GM21515 (cell line): ENCODE measurements around the gene CALR.
"Not testable (repeated sequence)": the region's sequence is repeated elsewhere in the genome, so short reads cannot be mapped to it uniquely, and the experiment has no call there.

Experiments used
- ATAC-seq: cut with Tn5 transposase; IDR thresholded peaks from one replicate; pipeline ENCODE4 v1.9.1; 2021; ENCODE audit not compliant: unreplicated experiment

The CALR gene

DNA sequence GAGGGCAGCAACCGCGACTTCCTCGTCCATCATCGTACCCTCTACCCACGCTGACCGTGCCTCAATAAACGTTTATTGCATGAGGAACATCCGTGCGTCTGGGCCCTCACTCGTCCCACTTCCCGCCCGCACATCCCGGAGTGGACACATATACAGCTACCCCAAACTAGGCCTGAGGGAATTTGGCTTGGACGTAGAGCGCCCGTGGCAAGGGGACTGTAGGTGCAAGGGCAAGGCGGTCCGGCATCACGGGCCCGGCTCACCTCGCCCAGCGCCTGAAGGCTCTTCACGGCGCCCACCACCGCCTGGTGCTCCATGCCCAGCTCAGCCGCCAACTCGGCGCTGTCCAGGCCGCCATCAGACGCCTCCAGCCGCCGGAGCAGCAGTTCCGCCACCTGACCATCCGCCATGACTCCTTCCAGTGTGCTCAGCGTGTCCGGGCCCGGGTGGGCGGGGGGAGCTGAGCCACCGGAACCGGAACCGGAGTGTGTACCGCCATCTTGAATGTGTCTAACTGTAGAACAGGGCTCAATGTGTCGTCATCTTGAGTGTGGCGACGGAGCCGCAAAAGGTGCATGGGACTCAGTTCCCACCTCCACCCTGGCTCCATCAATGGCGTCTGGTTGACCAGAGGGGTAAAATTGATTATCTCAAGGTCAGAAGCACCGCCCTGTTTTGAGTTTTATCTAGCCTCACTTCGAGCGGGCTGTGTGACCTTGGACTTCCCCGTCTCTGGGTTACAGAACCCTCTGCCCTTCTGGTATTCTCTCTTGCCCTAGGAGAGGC lies 4.9 kb upstream of the CALR start, which contains the start of gene FARSA:
FARSA (minus strand) TSS at position 425 of the 786 bp plus-strand sequence; CDS start at position 410, 15 bp downstream.
- peak; percentile 45 for ATAC-seq

DNA sequence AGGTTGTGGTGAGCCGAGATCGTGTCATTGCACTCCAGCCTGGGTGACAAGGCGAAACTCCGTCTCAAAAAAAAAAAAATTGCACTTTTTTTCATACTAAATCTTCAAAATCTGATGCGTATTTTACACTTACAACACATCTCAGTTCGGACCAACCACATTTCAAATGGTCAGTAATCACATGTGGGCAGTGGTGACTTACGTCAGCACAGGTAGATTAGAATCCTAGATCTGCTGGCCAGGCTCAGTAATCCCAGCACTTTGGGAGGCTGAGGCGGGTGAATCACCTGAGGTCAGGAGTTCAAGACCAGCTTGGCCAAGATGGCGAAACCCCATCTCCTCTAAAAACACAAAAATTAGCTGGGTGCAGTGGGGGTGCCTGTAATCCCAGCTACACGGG lies 3.3 kb upstream of the CALR start:
- ATAC-seq: no peak

DNA sequence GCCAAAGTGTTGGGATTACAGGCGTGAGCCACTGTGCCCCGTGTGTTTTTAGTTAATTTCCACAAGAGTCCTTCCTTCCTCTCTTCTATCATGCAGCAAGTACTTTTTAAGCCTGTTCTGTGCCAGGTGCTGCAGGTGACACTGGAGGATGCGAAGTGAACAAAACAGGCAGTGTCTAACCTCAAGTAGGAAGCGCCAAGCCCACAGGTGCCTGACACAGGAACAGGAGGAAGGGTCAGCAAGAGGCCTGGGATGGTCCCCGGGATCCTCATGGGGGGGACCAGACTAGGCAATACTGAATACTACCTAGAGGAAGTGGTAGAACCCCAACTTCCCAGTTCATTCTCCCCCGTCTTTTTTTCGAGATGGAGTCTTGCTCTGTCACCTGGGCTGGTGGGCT lies 1.8 kb upstream of the CALR start:
- ATAC-seq: no peak

DNA sequence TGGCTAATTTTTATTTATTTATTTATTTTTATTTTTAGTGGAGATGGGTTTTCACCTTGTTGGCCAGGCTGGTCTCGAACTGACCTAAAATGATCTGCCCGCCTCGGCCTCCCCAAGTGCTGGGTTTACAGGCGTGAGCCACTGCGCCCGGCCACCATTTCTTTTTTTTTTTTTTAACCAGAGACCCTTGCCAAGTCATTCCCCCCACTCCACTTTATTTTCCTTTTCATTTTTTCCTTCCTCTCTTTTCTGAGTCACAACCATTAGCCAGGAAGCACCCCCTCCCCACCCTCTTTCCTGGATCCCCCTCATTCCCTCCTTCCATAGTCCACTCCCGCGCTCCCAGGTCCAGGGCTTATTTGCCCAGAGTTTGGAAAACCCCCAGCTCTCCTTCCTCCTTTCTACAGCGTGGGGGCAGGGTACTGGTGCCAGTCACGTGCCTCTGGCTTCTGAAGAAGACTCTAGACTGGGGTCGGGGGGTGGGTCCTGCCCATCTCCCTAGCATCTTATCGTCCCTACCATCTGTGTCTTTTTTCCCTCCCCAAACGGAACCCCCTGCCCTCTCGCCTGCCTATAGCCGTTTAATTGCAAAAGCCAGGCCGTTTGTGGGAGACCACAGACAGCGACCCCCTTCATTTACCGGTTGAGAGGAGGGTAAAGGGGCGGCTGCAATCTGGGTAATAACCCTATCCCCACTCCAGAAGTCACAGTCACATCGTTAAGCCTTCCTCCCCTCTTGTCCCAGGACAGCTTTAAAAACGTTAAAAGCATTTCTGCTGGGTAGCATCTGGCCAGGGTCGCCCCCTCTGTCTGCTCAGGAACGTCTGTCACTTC lies 1.1 kb upstream of the CALR start:
- no peak for ATAC-seq

DNA sequence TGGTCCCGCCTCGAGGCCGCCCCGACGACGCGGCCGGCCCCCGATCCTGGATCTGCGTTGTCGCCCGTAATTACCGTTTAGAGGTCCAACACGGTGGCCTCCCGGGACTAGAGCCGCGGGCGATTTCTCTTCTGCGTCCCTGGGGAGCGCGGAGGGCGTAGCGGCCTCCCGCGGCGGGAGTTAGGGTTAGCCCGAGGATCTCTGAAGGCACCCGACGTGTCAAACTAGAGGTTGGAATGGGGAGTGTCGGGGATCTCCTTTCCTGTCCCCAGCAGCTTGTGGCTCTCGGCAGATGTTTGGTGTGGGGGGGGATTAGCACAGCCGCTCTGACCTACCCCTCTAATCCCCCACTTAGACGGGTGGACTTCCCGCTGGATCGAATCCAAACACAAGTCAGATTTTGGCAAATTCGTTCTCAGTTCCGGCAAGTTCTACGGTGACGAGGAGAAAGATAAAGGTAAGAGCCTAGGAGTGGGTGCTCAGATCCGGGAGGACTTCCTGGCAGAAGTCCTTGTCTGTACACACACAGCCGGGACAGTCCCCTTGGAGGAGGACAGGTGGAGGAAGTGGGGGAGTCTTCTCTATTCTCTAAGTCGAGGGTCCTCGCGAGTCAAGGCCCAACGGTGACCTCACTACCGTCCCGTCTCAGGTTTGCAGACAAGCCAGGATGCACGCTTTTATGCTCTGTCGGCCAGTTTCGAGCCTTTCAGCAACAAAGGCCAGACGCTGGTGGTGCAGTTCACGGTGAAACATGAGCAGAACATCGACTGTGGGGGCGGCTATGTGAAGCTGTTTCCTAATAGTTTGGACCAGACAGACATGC lies 581 bp downstream of the CALR start:
- ATAC-seq: peak; percentile 2

DNA sequence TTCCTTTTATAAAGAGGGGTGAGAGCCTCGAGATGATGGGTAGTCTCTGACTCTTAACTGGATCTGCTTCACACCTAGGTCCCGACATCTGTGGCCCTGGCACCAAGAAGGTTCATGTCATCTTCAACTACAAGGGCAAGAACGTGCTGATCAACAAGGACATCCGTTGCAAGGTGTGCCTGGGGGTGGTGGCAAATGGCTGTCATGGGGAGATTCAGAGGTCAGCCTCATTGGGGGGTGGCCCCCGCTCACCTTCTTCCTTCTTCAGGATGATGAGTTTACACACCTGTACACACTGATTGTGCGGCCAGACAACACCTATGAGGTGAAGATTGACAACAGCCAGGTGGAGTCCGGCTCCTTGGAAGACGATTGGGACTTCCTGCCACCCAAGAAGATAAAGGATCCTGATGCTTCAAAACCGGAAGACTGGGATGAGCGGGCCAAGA lies 1.6 kb downstream of the CALR start:
- ATAC-seq: no peak

DNA sequence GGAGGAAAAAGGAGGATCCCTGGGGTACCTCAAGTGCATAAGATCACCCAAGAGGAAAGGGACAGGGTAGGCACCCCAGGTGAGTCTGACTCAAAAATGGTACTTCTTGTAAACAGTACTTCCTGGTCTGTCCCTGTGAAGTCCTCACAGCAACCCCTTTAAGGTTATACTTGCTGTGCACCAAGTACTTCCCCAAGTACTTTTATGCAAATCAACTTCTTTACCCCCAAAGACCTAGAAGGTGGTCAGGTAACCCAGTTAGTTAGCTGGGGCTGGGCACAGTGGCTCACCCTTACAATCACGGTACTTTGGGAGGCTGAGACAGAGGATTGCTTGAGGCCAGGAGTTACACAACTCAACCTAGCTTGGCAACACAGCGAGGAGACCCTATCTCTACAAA lies 2.5 kb downstream of the CALR start:
- ATAC-seq: no peak

DNA sequence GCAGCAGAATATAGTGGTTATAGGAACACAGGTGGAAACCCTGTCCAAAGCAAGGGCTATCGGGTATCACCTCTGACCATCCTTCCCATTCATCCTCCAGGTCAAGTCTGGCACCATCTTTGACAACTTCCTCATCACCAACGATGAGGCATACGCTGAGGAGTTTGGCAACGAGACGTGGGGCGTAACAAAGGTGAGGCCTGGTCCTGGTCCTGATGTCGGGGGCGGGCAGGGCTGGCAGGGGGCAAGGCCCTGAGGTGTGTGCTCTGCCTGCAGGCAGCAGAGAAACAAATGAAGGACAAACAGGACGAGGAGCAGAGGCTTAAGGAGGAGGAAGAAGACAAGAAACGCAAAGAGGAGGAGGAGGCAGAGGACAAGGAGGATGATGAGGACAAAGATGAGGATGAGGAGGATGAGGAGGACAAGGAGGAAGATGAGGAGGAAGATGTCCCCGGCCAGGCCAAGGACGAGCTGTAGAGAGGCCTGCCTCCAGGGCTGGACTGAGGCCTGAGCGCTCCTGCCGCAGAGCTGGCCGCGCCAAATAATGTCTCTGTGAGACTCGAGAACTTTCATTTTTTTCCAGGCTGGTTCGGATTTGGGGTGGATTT lies 5.1 kb downstream of the CALR start:
- no peak for ATAC-seq

DNA sequence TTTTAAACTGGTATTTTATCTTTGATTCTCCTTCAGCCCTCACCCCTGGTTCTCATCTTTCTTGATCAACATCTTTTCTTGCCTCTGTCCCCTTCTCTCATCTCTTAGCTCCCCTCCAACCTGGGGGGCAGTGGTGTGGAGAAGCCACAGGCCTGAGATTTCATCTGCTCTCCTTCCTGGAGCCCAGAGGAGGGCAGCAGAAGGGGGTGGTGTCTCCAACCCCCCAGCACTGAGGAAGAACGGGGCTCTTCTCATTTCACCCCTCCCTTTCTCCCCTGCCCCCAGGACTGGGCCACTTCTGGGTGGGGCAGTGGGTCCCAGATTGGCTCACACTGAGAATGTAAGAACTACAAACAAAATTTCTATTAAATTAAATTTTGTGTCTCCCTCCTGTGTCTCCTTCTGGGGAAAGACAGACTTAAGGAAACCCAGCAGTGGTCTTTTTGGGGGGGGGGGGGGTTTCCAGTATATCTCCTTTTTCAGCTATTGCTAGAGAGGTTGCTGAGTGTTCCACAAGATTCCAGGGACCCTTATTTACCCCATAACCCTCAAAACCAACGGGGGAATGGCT lies 5.8 kb downstream of the CALR start:
- no peak for ATAC-seq

DNA sequence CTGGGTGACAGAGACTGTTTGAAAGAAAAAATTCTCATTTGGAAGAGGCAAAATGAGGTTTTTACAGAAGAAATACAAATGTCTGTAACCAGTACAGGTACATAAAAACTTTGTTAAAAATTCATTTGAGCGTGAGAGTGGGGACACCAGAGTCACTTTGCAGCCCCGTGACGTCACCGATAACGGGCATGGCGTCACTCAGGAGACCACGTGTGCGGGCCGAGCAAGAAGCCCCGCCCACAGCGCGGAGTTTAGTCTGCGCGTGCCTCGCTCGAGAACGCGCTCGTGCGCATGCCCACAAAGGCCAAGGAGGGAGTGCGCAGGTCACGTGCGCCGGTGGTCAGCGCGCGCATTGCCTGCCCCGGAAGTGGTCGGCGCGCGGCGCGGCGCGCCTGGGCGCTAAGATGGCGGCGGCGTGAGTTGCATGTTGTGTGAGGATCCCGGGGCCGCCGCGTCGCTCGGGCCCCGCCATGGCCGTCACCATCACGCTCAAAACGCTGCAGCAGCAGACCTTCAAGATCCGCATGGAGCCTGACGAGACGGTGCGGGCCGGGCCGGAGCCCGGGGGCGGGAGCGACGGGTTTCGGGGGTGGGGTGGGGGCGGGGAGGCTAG lies 7.2 kb downstream of the CALR start, which contains the start of gene RAD23A:
RAD23A (plus strand) TSS at position 384 of the 613 bp plus-strand sequence; CDS start at position 471, 87 bp downstream.
- peak; percentile 55 for ATAC-seq

DNA sequence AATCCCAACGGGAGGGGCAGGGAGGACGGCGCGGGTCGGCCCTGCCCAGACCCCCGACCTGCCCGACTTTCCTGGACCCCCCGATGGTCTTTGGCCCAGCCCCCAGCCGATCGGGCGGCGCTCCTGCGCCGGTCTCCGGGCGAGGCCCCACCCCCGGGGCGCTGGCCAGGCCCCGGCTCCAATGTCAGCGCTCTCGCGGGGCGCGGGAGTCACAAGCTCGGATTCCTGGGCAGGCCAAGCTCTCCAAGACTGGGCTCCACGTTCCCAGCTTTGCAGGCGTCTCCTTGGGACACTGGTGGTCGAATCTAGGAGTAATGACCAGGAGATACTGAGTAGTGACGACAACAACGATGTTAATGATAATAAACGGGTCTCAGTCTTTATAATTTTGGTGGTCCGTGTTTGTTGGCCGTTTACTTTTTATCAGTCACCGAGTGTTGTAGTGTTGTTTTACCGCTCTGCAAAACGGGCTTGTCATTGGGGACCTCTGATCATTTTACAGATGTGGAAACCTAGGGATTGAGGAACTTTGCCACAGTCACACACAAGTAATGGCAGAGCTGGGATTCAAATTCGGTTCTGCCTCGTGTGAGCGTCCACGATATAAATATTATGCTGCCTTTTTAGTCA lies 7.8 kb downstream of the CALR start:
- ATAC-seq: peak; percentile 30

DNA sequence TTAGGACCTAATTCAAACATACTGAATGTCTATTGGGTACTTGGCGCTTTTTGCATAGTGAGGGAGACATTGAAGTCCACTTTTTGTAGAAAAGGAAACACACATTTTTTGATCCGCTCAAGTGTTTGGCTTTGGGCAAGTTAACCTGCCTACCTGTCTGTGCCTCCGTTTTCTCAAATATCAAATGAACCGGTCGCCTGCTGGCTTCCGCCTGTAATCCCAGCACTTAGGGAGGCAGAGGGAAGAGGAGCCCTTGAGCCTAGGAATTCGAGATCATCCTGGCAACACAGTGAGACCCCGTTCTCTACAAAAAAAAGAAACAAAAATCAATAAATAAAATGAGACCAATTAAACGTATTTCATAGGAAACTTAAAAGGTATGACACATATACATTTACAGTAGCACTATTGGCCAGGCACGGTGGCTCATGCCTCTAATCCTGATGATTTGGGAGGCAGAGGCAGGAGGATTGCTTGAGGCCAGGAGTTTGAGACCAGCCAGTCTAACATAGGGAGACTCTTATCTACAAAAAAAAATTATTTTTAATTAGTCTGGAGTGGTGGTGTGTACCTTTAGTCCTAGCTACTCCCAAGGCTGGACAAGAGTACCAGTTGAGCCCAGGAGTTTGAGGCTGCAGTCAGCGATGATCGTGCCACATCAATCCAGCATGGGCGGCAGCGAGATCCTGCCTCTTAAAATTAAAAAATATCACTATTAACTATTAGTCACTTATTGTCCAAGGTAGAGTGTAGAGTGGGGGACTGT lies 8.5 kb downstream of the CALR start:
- no peak for ATAC-seq

DNA sequence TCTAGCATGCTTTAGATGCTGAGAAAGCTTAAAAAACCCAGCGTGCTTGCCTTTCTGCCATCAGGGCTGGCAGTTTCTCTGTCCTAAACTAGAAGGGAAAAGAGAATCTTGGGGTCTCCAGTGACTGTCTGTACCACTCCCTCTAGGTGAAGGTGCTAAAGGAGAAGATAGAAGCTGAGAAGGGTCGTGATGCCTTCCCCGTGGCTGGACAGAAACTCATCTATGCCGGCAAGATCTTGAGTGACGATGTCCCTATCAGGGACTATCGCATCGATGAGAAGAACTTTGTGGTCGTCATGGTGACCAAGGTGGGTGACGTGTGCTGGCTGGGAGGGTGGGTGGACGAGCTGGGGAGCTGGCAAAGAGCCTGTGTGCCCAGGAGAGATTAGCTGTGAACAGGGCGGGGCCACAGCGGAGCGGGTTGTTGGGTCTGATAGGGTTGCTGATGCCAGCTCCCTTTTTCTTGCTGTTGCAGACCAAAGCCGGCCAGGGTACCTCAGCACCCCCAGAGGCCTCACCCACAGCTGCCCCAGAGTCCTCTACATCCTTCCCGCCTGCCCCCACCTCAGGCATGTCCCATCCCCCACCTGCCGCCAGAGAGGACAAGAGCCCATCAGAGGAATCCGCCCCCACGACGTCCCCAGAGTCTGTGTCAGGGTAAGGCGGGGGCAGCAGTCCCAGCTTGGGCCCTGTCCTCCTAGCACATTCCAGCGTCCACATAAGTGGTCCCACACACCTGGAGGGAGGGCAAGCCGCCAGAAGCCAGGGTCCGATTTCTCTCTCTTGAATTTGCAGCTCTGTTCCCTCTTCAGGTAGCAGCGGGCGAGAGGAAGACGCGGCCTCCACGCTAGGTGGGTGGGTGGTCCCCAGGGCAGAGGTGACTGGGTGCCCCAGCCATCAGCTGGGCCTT lies 9.5 kb downstream of the CALR start:
- ATAC-seq: no peak

DNA sequence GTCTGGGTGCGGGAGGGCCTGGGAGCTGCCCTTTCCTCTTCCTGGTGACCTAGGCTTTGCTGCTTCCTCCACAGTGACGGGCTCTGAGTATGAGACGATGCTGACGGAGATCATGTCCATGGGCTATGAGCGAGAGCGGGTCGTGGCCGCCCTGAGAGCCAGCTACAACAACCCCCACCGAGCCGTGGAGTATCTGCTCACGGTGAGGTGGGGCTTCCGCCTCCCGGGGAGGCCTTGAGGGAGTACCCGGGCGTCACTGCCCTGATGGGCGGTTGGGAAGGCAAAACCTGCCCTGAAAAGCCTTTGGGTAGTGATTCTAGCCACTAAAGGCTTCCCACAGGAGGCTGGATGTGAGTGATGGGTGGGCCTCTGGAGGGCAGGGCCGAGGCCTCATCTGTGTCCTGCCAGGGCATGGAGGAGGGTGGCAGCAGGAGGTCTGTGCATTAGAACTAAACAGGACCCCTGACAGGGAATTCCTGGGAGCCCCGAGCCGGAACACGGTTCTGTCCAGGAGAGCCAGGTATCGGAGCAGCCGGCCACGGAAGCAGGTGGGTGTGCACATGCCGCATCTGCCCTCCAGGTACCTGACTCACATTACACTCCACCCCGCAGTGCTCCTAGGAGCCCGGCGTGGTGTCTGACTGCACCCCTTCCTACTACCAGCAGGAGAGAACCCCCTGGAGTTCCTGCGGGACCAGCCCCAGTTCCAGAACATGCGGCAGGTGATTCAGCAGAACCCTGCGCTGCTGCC lies 10.4 kb downstream of the CALR start:
- no peak for ATAC-seq

DNA sequence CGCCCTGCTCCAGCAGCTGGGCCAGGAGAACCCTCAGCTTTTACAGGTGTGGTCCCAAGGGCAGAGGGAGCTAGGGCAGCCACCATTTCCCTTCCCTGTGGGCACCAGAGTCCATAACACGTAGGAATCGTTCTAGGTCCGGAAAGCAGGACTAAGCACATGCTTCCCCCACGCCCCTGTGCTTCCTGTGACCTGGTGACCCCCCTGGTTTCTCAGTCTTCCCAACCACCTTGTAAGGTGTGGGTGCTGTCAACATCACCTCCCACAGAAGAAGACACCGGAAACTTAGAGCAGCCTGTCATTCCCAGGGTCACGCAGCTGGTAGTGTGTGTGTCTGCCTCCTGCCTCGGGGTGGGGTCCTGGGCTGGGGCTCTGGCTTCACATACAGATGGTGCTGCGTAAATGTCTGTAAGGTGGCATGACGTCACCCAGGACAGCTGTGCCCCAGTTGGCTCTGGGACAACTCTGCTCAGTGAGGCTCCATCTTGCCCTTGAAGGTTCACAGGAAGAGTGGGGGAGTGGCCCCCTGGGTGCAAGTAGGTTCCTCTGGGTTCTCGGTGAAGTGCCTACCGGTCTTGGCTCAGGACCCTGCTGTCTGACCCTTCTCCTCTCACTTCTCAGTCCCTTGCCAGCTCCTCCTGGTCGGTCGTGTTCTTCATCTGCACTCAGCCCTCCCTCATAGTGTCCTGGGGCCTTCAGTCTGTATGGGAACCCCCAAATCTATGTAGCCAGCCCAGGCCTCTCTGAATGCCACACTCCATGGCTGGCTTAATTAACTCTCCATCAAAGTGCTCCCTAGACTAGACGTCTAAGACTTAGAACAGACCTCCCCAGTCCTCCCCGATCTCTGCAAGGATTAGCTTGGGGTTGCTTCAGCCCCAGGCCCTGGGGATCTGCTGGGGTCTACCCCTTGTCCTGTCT lies 11.2 kb downstream of the CALR start:
- ATAC-seq: no peak

DNA sequence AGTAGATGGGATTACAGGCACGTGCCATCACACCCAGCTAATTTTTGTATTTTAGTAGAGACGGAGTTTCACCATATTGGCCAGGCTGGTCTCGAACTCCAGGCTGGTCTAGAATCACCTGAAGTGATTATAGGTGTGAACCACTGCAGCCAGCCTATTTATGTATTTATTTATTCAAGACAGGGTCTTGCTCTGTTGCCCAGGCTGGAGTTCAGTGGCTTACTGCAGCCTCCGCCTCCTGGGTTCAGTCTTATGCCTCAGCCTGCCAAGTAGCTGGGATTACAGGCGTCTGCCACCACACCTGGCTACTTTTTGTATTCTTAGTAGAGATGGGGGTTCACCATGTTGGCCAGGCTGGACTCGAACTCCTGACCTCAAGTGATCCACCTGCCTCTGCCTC lies 13.6 kb downstream of the CALR start:
- not testable (repeated sequence) for ATAC-seq
